ENCODE measurements around the gene ACSL4. TPM values are rescaled to one million over a fixed set of nuclear protein-coding genes. Genes with fewer than 3 reads are reported as not detected.

Gene ACSL4
- polyA plus RNA-seq, 3 donors: 17.9 to 40.9 (median 31.2) TPM

- Histone ChIP-seq H3K36me3 (replicated peaks in 1 of 2; ENCODE audit: control insufficient read depth in 1 of 2, insufficient read depth in 2 of 2, low read length in 2 of 2) (no peaks in the 10 kb centered on the region), H3K9ac (ENCODE audit: insufficient read depth, low read length, poor library complexity, severe bottlenecking) (no peak overlapping the region), H3K4me2 (replicated peaks; ENCODE audit: extremely low read depth, low read length, poor library complexity, severe bottlenecking) (no peak overlapping the region), H3K9me3 (replicated peaks in 1 of 2; ENCODE audit: control insufficient read depth in 1 of 2, insufficient read depth in 1 of 2, low read length in 2 of 2) (peaks cover 0 to 3% of the 10 kb centered on the region in 2 donors), H3K27ac (ENCODE audit: low read depth in 1 of 2, low read length in 2 of 2) (no peak overlapping the region), H3K4me3 (replicated peaks in 1 of 3; ENCODE audit: low read depth in 2 of 3, low read length in 3 of 3) (no peak overlapping the region), H4K20me1 (ENCODE audit: insufficient read depth, low read length) (no peaks in the 10 kb centered on the region), H2AFZ (ENCODE audit: insufficient read depth, low read depth, low read length, poor library complexity, severe bottlenecking) (no peak overlapping the region), H3K27me3 (ENCODE audit: control insufficient read depth in 2 of 2, insufficient read depth in 2 of 2, low read length in 2 of 2) (no peaks in the 10 kb centered on the region), H3K4me1 (ENCODE audit: control insufficient read depth in 1 of 2, insufficient read depth in 2 of 2, low read length in 2 of 2) (peaks cover 4 to 11% of the 10 kb centered on the region in 2 donors), H3K79me2 (ENCODE audit: insufficient read depth, low read length) (no peaks in the 10 kb centered on the region)
- intact Hi-C loops (cut with micrococcal nuclease): no loop called here
- Mint-ChIP-seq H3K27me3 (ENCODE audit: low read depth in 3 of 3) (peaks cover 0 to 12% (median 2%) of the 10 kb centered on the region in 3 donors), H3K27ac (peak overlapping the region in 4 of 7 donors; percentile 8 to 41 (median 31)), H3K9me3 (peaks cover 4 to 12% (median 9%) of the 10 kb centered on the region in 7 donors), H3K4me3 (no peak overlapping the region), H3K36me3 (no peaks in the 10 kb centered on the region), H3K4me1 (peaks cover 14% of the 10 kb centered on the region)
- no CpG with 5 or more reads among the region's 1 CpG for WGBS (ENCODE audit: insufficient coverage)
- TF ChIP-seq CTCF (IDR thresholded peaks at IDR 0.05): no peak
- no peak for DNase-seq
Observed at GRCh38 chrX:109774136-109774535, 41.1 kb upstream of the ACSL4 start.

DNA sequence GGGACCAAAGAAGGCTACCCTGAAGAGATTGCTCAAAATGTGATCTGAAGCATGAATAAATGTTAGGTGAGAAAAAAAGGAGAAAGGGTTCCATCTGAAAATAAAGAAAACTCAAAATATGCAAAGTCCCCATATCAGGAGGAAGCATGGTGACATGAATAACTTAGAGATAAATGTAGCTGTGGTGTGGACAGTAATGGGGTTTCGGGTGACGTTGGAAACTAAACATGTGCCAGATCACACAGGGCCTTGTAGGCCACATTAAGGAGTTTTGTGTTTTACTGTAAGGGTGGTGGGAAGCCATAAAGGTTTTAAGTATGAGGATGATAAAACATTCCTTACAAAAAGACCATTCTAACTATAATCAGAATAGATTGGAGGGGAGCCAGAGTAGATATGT lies 40.3 kb upstream of the ACSL4 start:
- Mint-ChIP-seq H3K27ac (peak overlapping the region in 1 of 7 donors; percentile 76), H3K36me3 (no peaks in the 10 kb centered on the region), H3K4me3 (no peak overlapping the region), H3K4me1 (peaks cover 14% of the 10 kb centered on the region), H3K9me3 (peaks cover 4 to 18% (median 15%) of the 10 kb centered on the region in 7 donors), H3K27me3 (ENCODE audit: low read depth in 3 of 3) (peaks cover 0 to 12% (median 2%) of the 10 kb centered on the region in 3 donors)
- H3K36me3 ChIP-seq (replicated peaks in 1 of 2; ENCODE audit: control insufficient read depth in 1 of 2, insufficient read depth in 2 of 2, low read length in 2 of 2): no peaks in the 10 kb centered on the region
- H2AFZ ChIP-seq (ENCODE audit: insufficient read depth, low read depth, low read length, poor library complexity, severe bottlenecking): no peak overlapping the region
- H3K4me1 ChIP-seq (ENCODE audit: control insufficient read depth in 1 of 2, insufficient read depth in 2 of 2, low read length in 2 of 2): peaks cover 4 to 11% of the 10 kb centered on the region in 2 donors
- H3K9ac ChIP-seq (ENCODE audit: insufficient read depth, low read length, poor library complexity, severe bottlenecking): no peak overlapping the region
- H3K9me3 ChIP-seq (replicated peaks in 1 of 2; ENCODE audit: control insufficient read depth in 1 of 2, insufficient read depth in 1 of 2, low read length in 2 of 2): peaks cover 4 to 6% of the 10 kb centered on the region in 2 donors
- H3K79me2 ChIP-seq (ENCODE audit: insufficient read depth, low read length): no peaks in the 10 kb centered on the region
- H4K20me1 ChIP-seq (ENCODE audit: insufficient read depth, low read length): no peaks in the 10 kb centered on the region
- H3K4me3 ChIP-seq (replicated peaks in 1 of 3; ENCODE audit: low read depth in 2 of 3, low read length in 3 of 3): no peak overlapping the region
- no peak for DNase-seq
- no peak for TF ChIP-seq CTCF (IDR thresholded peaks at IDR 0.05)
- no peak overlapping the region for H3K27ac ChIP-seq (ENCODE audit: low read depth in 1 of 2, low read length in 2 of 2)
- no peak overlapping the region for H3K4me2 ChIP-seq (replicated peaks; ENCODE audit: extremely low read depth, low read length, poor library complexity, severe bottlenecking)
- intact Hi-C loops (cut with micrococcal nuclease): no loop called here
- no peaks in the 10 kb centered on the region for H3K27me3 ChIP-seq (ENCODE audit: control insufficient read depth in 2 of 2, insufficient read depth in 2 of 2, low read length in 2 of 2)
- no CpG with 5 or more reads among the region's 2 CpGs for WGBS (ENCODE audit: insufficient coverage)

Measured in CD14-positive monocyte (primary cell).